H1 (cell line): ENCODE measurements around the gene CMTR1. TPM values are rescaled to one million over a fixed set of nuclear protein-coding genes. Genes with fewer than 3 reads are reported as not detected.

Experiments
- CTCF ChIA-PET: fragments of 300-600 bp; sonication (Branson Sonifier 250); formaldehyde crosslinking; loops from one replicate; lab custom pipeline; 2021; ENCODE audit not compliant: partially characterized antibody; lab: Charles Lee
- POLR2A ChIA-PET: fragments of 300-600 bp; sonication (Branson Sonifier 250); formaldehyde crosslinking; loops from one replicate; lab custom pipeline; 2021; ENCODE audit warnings: inconsistent platforms; ENCODE audit not compliant: partially characterized antibody; lab: Charles Lee
- DNase-seq, 2 experiments: peaks; one replicate each; pipeline versions ENCODE4 v3.0.0 to v3.0.0-alpha.2; 2010 to 2022; ENCODE audit warnings: low spot score in 2 of 2, low read depth in 1 of 2, mixed read lengths in 1 of 2
- FAIRE-seq: peaks from 2 replicates; lab custom pipeline; 2011; peaks lifted over from hg19 to GRCh38; lab: Jason Lieb, UNC
- H2AFZ ChIP-seq: 2 replicates; pipeline ENCODE4 v1.8.1; 2012; ENCODE audit warnings: low read length, inconsistent platforms
- H2AK5ac ChIP-seq: 2 replicates; pipeline ENCODE4 v1.6.1; 2013; ENCODE audit warnings: low read depth, low read length
- H2BK120ac ChIP-seq: replicated peaks from 2 replicates; pipeline ENCODE3; 2013; ENCODE audit warnings: low read depth, low read length, inconsistent platforms
- H2BK12ac ChIP-seq: 2 replicates; pipeline ENCODE4 v1.6.1; 2013; ENCODE audit warnings: low read depth, low read length
- H2BK15ac ChIP-seq: 2 replicates; pipeline ENCODE4 v1.6.1; 2013; ENCODE audit warnings: low read length
- H2BK20ac ChIP-seq: 2 replicates; pipeline ENCODE4 v1.6.1; 2013; ENCODE audit warnings: low read length
- H2BK5ac ChIP-seq: 2 replicates; pipeline ENCODE4 v1.6.1; 2013; ENCODE audit warnings: low read depth, low read length
- H3K14ac ChIP-seq: 2 replicates; pipeline ENCODE4 v1.6.1; 2013; ENCODE audit warnings: inconsistent platforms; ENCODE audit not compliant: insufficient read length
- H3K18ac ChIP-seq: 2 replicates; pipeline ENCODE4 v1.6.1; 2013; ENCODE audit warnings: low read length; ENCODE audit errors: extremely low read depth
- H3K23ac ChIP-seq: 2 replicates; pipeline ENCODE4 v1.6.1; 2013; ENCODE audit warnings: inconsistent platforms; ENCODE audit not compliant: insufficient read length
- H3K23me2 ChIP-seq: 2 replicates; pipeline ENCODE4 v1.6.1; 2013; ENCODE audit warnings: low read depth, low read length
- H3K27ac ChIP-seq: 2 replicates; pipeline ENCODE4 v1.6.1; 2011; ENCODE audit warnings: low read depth, low read length, inconsistent platforms
- H3K27me3 ChIP-seq, 4 experiments: replicated peaks in 1 of 4; 1 replicate in 1 of 4; 2 replicates in 3 of 4; pipeline versions ENCODE4 v1.6.1 to v1.8.1; 2011 to 2013; ENCODE audit warnings: low read length in 3 of 4, mild to moderate bottlenecking in 3 of 4, inconsistent platforms in 2 of 4, mixed read lengths in 2 of 4, moderate library complexity in 1 of 4; ENCODE audit not compliant: control insufficient read depth in 3 of 4, insufficient read depth in 3 of 4; ENCODE audit errors: extremely low read depth in 1 of 4
- H3K36me3 ChIP-seq, 4 experiments: 2 replicates each; pipeline versions ENCODE4 v1.6.1 to v1.8.1; 2011 to 2013; ENCODE audit warnings: mild to moderate bottlenecking in 4 of 4, low read length in 3 of 4, moderate library complexity in 2 of 4, control low read depth in 1 of 4, inconsistent platforms in 1 of 4; ENCODE audit not compliant: insufficient read depth in 4 of 4, control insufficient read depth in 2 of 4
- H3K4ac ChIP-seq: replicated peaks from 2 replicates; pipeline ENCODE3; 2013; ENCODE audit warnings: low read length, low read depth, mixed read lengths, inconsistent platforms; ENCODE audit not compliant: insufficient read length
- H3K4me1 ChIP-seq, 4 experiments: replicated peaks in 1 of 4; 1 replicate in 1 of 4; 2 replicates in 3 of 4; pipeline versions ENCODE4 v1.6.1 to v1.8.1; 2011 to 2013; ENCODE audit warnings: low read length in 3 of 4, inconsistent platforms in 2 of 4, mixed read lengths in 1 of 4; ENCODE audit not compliant: insufficient read depth in 4 of 4, control insufficient read depth in 3 of 4
- H3K4me2 ChIP-seq, 2 experiments: 2 replicates each; pipeline versions ENCODE4 v1.6.1 to v1.8.1; 2011 to 2013; ENCODE audit warnings: low read depth in 2 of 2, low read length in 2 of 2, control low read depth in 1 of 2, inconsistent platforms in 1 of 2, mild to moderate bottlenecking in 1 of 2; ENCODE audit not compliant: insufficient read depth in 1 of 2
- H3K4me3 ChIP-seq, 4 experiments: fragments of 200-600, 300-600 bp in 1 of 4; sonication (generic), shearing (Covaris generic), sonication (Bioruptor Twin) in 1 of 4; 2 replicates each; pipeline versions ENCODE4 v1.5.1 to v1.8.1; 2011 to 2016; ENCODE audit warnings: low read length in 4 of 4, low read depth in 3 of 4, control low read depth in 2 of 4, inconsistent platforms in 2 of 4, mild to moderate bottlenecking in 2 of 4, mixed read lengths in 1 of 4, moderate library complexity in 1 of 4; ENCODE audit not compliant: insufficient read depth in 2 of 4; ENCODE audit errors: extremely low read depth in 1 of 4
- H3K56ac ChIP-seq: replicated peaks from 2 replicates; pipeline ENCODE3; 2013; ENCODE audit warnings: low read depth, mild to moderate bottlenecking, mixed read lengths, low read length, inconsistent platforms; ENCODE audit not compliant: insufficient read length
- H3K79me1 ChIP-seq: 2 replicates; pipeline ENCODE4 v1.6.1; 2013; ENCODE audit warnings: low read depth, low read length, control low read depth
- H3K79me2 ChIP-seq, 2 experiments: 2 replicates each; pipeline versions ENCODE4 v1.6.1 to v1.8.1; 2012 to 2013; ENCODE audit warnings: low read length in 2 of 2, mild to moderate bottlenecking in 2 of 2, inconsistent platforms in 1 of 2; ENCODE audit not compliant: insufficient read depth in 2 of 2, control insufficient read depth in 1 of 2
- H3K9ac ChIP-seq, 4 experiments: replicated peaks in 1 of 4; 1 replicate in 1 of 4; 2 replicates in 3 of 4; pipeline versions ENCODE4 v1.6.1 to v1.8.1; 2011 to 2013; ENCODE audit warnings: low read depth in 3 of 4, low read length in 3 of 4, control low read depth in 2 of 4, mild to moderate bottlenecking in 2 of 4, moderate library complexity in 2 of 4, inconsistent platforms in 1 of 4; ENCODE audit errors: extremely low read depth in 1 of 4
- H3K9me3 ChIP-seq, 2 experiments: 2 replicates each; pipeline versions ENCODE4 v1.6.1 to v1.8.1; 2012 to 2013; ENCODE audit warnings: mild to moderate bottlenecking in 2 of 2, moderate library complexity in 2 of 2, control low read depth in 1 of 2, inconsistent platforms in 1 of 2, low read depth in 1 of 2, low read length in 1 of 2, mixed read lengths in 1 of 2; ENCODE audit not compliant: insufficient read depth in 2 of 2
- H4K20me1 ChIP-seq, 2 experiments: replicated peaks in 1 of 2; 2 replicates each; pipeline versions ENCODE3 to v1.8.1; 2011 to 2013; ENCODE audit warnings: inconsistent platforms in 2 of 2, low read length in 2 of 2, mild to moderate bottlenecking in 1 of 2; ENCODE audit not compliant: insufficient read depth in 2 of 2, control insufficient read depth in 1 of 2
- H4K5ac ChIP-seq: 2 replicates; pipeline ENCODE4 v1.6.1; 2013; ENCODE audit warnings: low read length, low read depth, mixed read lengths, inconsistent platforms; ENCODE audit not compliant: insufficient read length
- H4K8ac ChIP-seq: 2 replicates; pipeline ENCODE4 v1.8.0; 2013; ENCODE audit warnings: mild to moderate bottlenecking, moderate library complexity, low read length, inconsistent platforms; ENCODE audit not compliant: insufficient read depth; ENCODE audit errors: extremely low read depth
- H4K91ac ChIP-seq: replicated peaks from 2 replicates; pipeline ENCODE3; 2013; ENCODE audit warnings: low read length, mixed read lengths, inconsistent platforms; ENCODE audit not compliant: insufficient read length
- CEBPB ChIP-seq: IDR thresholded peaks from 2 replicates; pipeline ENCODE4 v1.6.1; 2012; ENCODE audit warnings: low read depth, low read length
- CHD2 ChIP-seq: IDR thresholded peaks from 2 replicates; pipeline ENCODE4 v1.6.1; 2012; ENCODE audit warnings: low read length, improper control_type of control experiment
- CREB1 ChIP-seq: IDR thresholded peaks from 2 replicates; pipeline ENCODE4 v1.6.1; 2012; ENCODE audit warnings: inconsistent platforms
- KDM5A ChIP-seq: fragments of 200-600 bp; IDR thresholded peaks from 2 replicates; pipeline ENCODE4 v1.7.1; 2012; ENCODE audit warnings: mild to moderate bottlenecking, low read length, inconsistent platforms, mixed read lengths
- SAP30 ChIP-seq: fragments of 300-600 bp; sonication (generic); IDR thresholded peaks from 2 replicates; pipeline ENCODE4 v1.7.1; 2012; ENCODE audit warnings: low read length, moderate library complexity, mild to moderate bottlenecking, inconsistent platforms; ENCODE audit not compliant: insufficient read depth, insufficient replicate concordance
- SP2 ChIP-seq: IDR thresholded peaks from 2 replicates; pipeline ENCODE4 v1.6.1; 2012; ENCODE audit warnings: mild to moderate bottlenecking, low read length, inconsistent platforms
- SP4 ChIP-seq: IDR thresholded peaks from 2 replicates; pipeline ENCODE4 v1.6.1; 2012; ENCODE audit warnings: low read length, inconsistent platforms
- TAF7 ChIP-seq: optimal IDR thresholded peaks from 2 replicates; pipeline ENCODE3; 2011; ENCODE audit warnings: low read depth, mild to moderate bottlenecking, inconsistent platforms, low read length, moderate library complexity, borderline replicate concordance
- TBP ChIP-seq: IDR thresholded peaks from 2 replicates; pipeline ENCODE4 v1.6.1; 2011; ENCODE audit warnings: low read depth, low read length, improper control_type of control experiment
- WGBS, 2 experiments: shearing (Covaris generic) in 1 of 2; methylation state at CpG; one replicate each; pipeline versions ENCODE4 v1.1.6 to v1.1.7; 2013 to 2015; ENCODE audit warnings: low lambda C conversion rate in 2 of 2, mixed read lengths in 2 of 2, inconsistent platforms in 1 of 2, low coverage in 1 of 2, missing lambda C conversion rate in 1 of 2; ENCODE audit not compliant: insufficient replicate concordance in 2 of 2, insufficient coverage in 1 of 2, insufficient read length in 1 of 2; ENCODE audit errors: extremely low coverage in 1 of 2, missing lambda C conversion rate in 1 of 2; 5-methylcytosine and 5-hydroxymethylcytosine counted together
- polyA plus RNA-seq, 7 experiments: library from polyadenylated mRNA; depleted of rRNA in 3 of 7; stranded (reverse) in 5 of 7; unstranded in 2 of 7; fragments of >200 nt in 5 of 7; fragments of 200-250 nt in 2 of 7; gene quantifications; 1 replicate in 5 of 7; 2 replicates in 1 of 7; 4 replicates in 1 of 7; pipeline versions ENCODE4 v1.2.1 to v1.2.3, GENCODE V29; 2011 to 2013; ENCODE audit warnings: missing spikeins in 2 of 7, mixed read lengths in 2 of 7
- total RNA-seq: library from RNA; stranded (reverse); fragmentation: NEBNext Ultra II Directional; extraction: Animal tissue kit (Norgen Biotek cat#: 25700); gene quantifications from 2 replicates; pipeline ENCODE4 v1.2.1, GENCODE V29; 2021
- TF ChIP-seq, protein P1 (sequence below): IDR thresholded peaks from 2 replicates; pipeline ENCODE4 v1.6.1; 2012; ENCODE audit warnings: low read length, inconsistent platforms

The CMTR1 gene
- total and polyA plus RNA-seq, 2 of the 8 experiments (the other 6 are each of a cell fraction or from before 2014, with no cell fraction given) = 15.2 to 33.1 TPM

GRCh38 chr6:37426058-37426944, 6.7 kb upstream of the CMTR1 start:
- no peaks in the 10 kb centered on the region; a peak in 1 of 7 replicates for H3K27me3 ChIP-seq
- H4K8ac ChIP-seq = no peak overlapping the region
- FAIRE-seq (no peak), DNase-seq (no peak)
- no peak overlapping the region for H2BK5ac ChIP-seq
- H2AFZ ChIP-seq = peak overlapping the region; percentile 29; the same call in 1 of the 2 replicates
- H3K79me2 ChIP-seq = no peaks in the 10 kb centered on the region
- H2BK120ac ChIP-seq = no peak overlapping the region
- H3K23ac ChIP-seq = no peak overlapping the region
- H3K56ac ChIP-seq = no peak overlapping the region
- no peak overlapping the region for H2BK12ac ChIP-seq
- no peak overlapping the region for H3K4ac ChIP-seq
- no peaks in the 10 kb centered on the region for H3K36me3 ChIP-seq
- no peak overlapping the region for H3K27ac ChIP-seq
- H4K5ac ChIP-seq = no peak overlapping the region
- ChIA-PET CTCF (interaction anchor here (0.9 kb wide), 1 partner anchor 266 kb away, joined by 3 read pairs; no protein-coding TSS in a partner anchor), POLR2A (no interaction called here)
- no peaks in the 10 kb centered on the region for H3K4me1 ChIP-seq
- no peaks in the 10 kb centered on the region for H4K20me1 ChIP-seq
- no peak overlapping the region for H4K91ac ChIP-seq
- H3K4me2 ChIP-seq = no peak overlapping the region
- H3K4me3 ChIP-seq = no peak overlapping the region
- no peak overlapping the region for H3K9ac ChIP-seq
- no peaks in the 10 kb centered on the region for H3K79me1 ChIP-seq
- WGBS, 2 experiments = 86% methylated on average over 4 of the region's 4 CpGs; no CpG with 5 or more reads in 1 of the 2 experiments
- no peak overlapping the region for H2BK15ac ChIP-seq
- H3K23me2 ChIP-seq = no peaks in the 10 kb centered on the region
- no peak overlapping the region for H2AK5ac ChIP-seq
- H3K18ac ChIP-seq = no peak overlapping the region
- no peak overlapping the region for H3K14ac ChIP-seq
- H2BK20ac ChIP-seq = no peak overlapping the region
- 0 out of 4 replicates have a peak, but pooled peaks cover 0 to 3% of the 10 kb centered on the region in 2 experiments for H3K9me3 ChIP-seq
- TF ChIP-seq SP4 (no peak), TBP (no peak), SAP30 (no peak), CEBPB (no peak), SP2 (no peak), TAF7 (no peak), KDM5A (no peak), CHD2 (no peak), CREB1 (no peak)
- TF ChIP-seq, protein P1, sequence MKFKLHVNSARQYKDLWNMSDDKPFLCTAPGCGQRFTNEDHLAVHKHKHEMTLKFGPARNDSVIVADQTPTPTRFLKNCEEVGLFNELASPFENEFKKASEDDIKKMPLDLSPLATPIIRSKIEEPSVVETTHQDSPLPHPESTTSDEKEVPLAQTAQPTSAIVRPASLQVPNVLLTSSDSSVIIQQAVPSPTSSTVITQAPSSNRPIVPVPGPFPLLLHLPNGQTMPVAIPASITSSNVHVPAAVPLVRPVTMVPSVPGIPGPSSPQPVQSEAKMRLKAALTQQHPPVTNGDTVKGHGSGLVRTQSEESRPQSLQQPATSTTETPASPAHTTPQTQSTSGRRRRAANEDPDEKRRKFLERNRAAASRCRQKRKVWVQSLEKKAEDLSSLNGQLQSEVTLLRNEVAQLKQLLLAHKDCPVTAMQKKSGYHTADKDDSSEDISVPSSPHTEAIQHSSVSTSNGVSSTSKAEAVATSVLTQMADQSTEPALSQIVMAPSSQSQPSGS = no peak
